ENCODE measurements around the gene RAF1. TPM values are rescaled to one million over a fixed set of nuclear protein-coding genes. Genes with fewer than 3 reads are reported as not detected.
"Not testable (repeated sequence)": the region's sequence is repeated elsewhere in the genome, so short reads cannot be mapped to it uniquely, and the experiment has no call there.

Gene RAF1
- total RNA-seq, 1 donor, result 111 TPM

DNA sequence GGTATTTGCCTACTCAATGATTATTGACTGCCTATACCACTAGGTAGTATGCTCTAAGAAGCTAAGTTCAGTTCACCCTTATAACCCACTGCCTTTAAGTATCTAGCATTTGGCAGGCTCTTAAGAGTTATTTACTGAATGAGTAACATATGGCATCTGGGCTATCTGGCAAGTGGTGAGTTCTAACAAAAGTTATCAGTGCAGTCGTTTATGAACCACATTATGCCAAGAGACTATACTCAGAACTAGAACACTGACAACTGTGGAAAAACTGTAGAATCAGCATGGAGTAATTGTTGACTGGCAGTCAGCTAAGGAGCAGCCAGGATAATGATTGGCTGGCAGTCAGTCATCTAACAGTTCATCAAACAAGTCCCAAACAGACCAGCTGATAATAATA, 25.8 kb downstream of the RAF1 start:
- TF ChIP-seq, protein P1, sequence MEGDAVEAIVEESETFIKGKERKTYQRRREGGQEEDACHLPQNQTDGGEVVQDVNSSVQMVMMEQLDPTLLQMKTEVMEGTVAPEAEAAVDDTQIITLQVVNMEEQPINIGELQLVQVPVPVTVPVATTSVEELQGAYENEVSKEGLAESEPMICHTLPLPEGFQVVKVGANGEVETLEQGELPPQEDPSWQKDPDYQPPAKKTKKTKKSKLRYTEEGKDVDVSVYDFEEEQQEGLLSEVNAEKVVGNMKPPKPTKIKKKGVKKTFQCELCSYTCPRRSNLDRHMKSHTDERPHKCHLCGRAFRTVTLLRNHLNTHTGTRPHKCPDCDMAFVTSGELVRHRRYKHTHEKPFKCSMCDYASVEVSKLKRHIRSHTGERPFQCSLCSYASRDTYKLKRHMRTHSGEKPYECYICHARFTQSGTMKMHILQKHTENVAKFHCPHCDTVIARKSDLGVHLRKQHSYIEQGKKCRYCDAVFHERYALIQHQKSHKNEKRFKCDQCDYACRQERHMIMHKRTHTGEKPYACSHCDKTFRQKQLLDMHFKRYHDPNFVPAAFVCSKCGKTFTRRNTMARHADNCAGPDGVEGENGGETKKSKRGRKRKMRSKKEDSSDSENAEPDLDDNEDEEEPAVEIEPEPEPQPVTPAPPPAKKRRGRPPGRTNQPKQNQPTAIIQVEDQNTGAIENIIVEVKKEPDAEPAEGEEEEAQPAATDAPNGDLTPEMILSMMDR (IDR thresholded peaks at IDR 0.05; ENCODE audit: insufficient read depth, low read depth, low read length), result no peak
- no peak overlapping the region for H3K4me3 ChIP-seq (ENCODE audit: low read depth, low read length)
- DNase-seq (ENCODE audit: low read depth), result peak; percentile 51

GRCh38 chr3:12633108-12633507, 30.8 kb downstream of the RAF1 start:
- H3K4me3 ChIP-seq (ENCODE audit: low read depth, low read length), result no peak overlapping the region
- no peak for DNase-seq (ENCODE audit: low read depth)
- TF ChIP-seq, protein P1 (IDR thresholded peaks at IDR 0.05; ENCODE audit: insufficient read depth, low read depth, low read length), result no peak

GRCh38 chr3:12632523-12632922, 31.4 kb downstream of the RAF1 start:
- H3K4me3 ChIP-seq (ENCODE audit: low read depth, low read length), result no peak overlapping the region
- no peak for DNase-seq (ENCODE audit: low read depth)
- TF ChIP-seq, protein P1 (IDR thresholded peaks at IDR 0.05; ENCODE audit: insufficient read depth, low read depth, low read length), result no peak

DNA sequence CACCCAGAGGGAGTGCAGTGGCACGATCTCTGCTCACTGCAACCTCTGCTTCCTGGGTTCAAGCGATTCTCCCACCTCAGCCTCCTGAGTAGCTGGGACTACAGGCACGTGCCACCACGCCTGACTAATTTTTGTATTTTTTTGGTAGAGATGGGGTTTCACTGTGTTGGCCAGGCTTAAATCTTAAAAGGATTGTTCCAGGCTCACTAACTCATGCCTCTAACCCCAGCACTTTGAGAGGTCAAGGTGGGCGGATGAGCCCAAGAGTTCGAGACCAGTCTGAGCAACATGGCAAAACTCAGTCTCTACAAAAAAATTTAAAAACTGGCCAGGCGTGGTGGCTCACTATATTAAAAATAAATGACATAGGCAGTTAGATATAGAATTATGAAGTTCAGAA, 33.1 kb downstream of the RAF1 start:
- not testable (repeated sequence) for H3K4me3 ChIP-seq (ENCODE audit: low read depth, low read length); DNase-seq (ENCODE audit: low read depth)

DNA sequence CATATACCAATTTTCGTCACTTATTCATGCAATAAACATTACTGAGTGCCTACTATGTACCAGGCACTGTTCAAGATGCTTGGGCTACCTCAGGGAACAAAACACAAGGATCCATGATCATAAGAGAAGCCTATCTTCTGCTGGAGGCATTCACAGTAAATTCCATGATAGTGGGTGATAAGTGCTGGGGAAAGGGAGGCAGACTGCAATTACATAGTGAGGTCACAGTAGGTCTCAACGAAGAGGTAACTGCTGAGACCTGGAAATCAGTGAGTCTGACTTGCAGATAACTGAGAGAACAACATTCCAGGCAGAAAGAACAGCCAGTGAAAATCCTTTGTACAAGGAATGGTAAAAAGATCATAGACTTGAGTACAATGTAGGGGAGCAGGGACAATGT, 33.6 kb downstream of the RAF1 start:
- no peak for DNase-seq (ENCODE audit: low read depth)
- TF ChIP-seq, protein P1 (IDR thresholded peaks at IDR 0.05; ENCODE audit: insufficient read depth, low read depth, low read length), result no peak
- no peak overlapping the region for H3K4me3 ChIP-seq (ENCODE audit: low read depth, low read length)

GRCh38 chr3:12629560-12629959, 34.4 kb downstream of the RAF1 start:
- peak; percentile 48 for DNase-seq (ENCODE audit: low read depth)
- no peak overlapping the region for H3K4me3 ChIP-seq (ENCODE audit: low read depth, low read length)
- TF ChIP-seq, protein P1 (IDR thresholded peaks at IDR 0.05; ENCODE audit: insufficient read depth, low read depth, low read length), result no peak

DNA sequence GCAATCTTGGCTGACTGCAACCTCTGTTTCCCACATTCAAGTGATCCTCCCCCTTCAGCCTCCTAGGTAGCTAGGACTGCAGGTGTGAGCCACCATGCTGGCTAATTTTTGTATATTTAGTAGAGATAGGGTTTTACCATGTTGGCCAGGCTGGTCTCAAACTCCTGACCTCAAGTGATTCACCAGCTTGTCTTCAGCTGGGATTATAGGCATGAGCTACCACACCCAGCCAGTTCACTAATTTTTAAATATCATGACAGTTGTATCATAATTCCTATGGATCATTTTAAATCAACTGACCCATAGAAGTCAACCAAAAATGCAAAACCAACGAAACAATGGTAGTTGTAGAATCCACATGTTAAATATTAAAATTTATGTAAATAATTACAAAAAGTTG, 35.1 kb downstream of the RAF1 start:
- H3K4me3 ChIP-seq (ENCODE audit: low read depth, low read length), result no peak overlapping the region
- TF ChIP-seq, protein P1 (IDR thresholded peaks at IDR 0.05; ENCODE audit: insufficient read depth, low read depth, low read length), result no peak
- DNase-seq (ENCODE audit: low read depth), result no peak
